Measurements from ENCODE around the gene SLC17A7. TPM values are rescaled to one million over a fixed set of nuclear protein-coding genes. Genes with fewer than 3 reads are reported as not detected.

The SLC17A7 gene
- total and polyA plus RNA-seq, 9 of the 15 experiments (the other 6 are each of a cell fraction or from before 2014, with no cell fraction given), result 1.1 to 15.7 (median 2.4) TPM

- Histone ChIP-seq H3K9ac (ENCODE audit: insufficient read depth in 1 of 2, low read depth in 2 of 2, low read length in 2 of 2) (no peak overlapping the region), H3K9me1 (ENCODE audit: control insufficient read depth, insufficient read depth, low read length) (no peaks in the 10 kb centered on the region), H3K4me3 (no peak overlapping the region), H3K4me2 (ENCODE audit: insufficient read depth, low read length) (no peak overlapping the region), H3K27me3 (ENCODE audit: control insufficient read depth in 2 of 2, insufficient read depth in 2 of 2, low read length in 2 of 2) (no peaks in the 10 kb centered on the region), H3K27ac (ENCODE audit: extremely low read depth, low read depth, low read length) (no peak overlapping the region), H4K20me1 (replicated peaks; ENCODE audit: control insufficient read depth, insufficient read depth, low read length) (no peaks in the 10 kb centered on the region), H2AFZ (ENCODE audit: low read depth, low read length) (no peak overlapping the region), H3K36me3 (ENCODE audit: control insufficient read depth, insufficient read depth, low read length) (no peaks in the 10 kb centered on the region; the same call in 2 of the 3 replicates), H3K79me2 (ENCODE audit: control insufficient read depth, insufficient read depth, low read length) (peaks cover 9% of the 10 kb centered on the region), H3K9me3 (replicated peaks; ENCODE audit: control insufficient read depth, insufficient read depth, low read depth, low read length) (no peaks in the 10 kb centered on the region), H3K4me1 (replicated peaks in 1 of 2; ENCODE audit: control insufficient read depth in 2 of 2, insufficient read depth in 2 of 2, low read length in 2 of 2) (peaks cover 32 to 69% of the 10 kb centered on the region in 2 experiments)
- intact Hi-C loops (cut with micrococcal nuclease), result no loop called here
- WGBS (ENCODE audit: insufficient coverage, low coverage, missing lambda C conversion rate), result 43% methylated on average over 17 of the region's 31 CpGs
- CTCF ChIA-PET (ENCODE audit: low intra/inter-chr PET ratio), result no interaction called here
- in situ Hi-C loops (cut with MboI), result no loop called here
- no TSS peak for BruUV-seq (replicated peaks)
- ATAC-seq, result no peak
- TF ChIP-seq TCFL5 (CRISPR knock-in tag; conservative IDR thresholded peaks at IDR 0.05), result no peak
- no peak for TF ChIP-seq NFIX (CRISPR knock-in tag; IDR thresholded peaks at IDR 0.05; ENCODE audit: low read depth)
- no peak for TF ChIP-seq TCF7L2 (IDR thresholded peaks at IDR 0.05; ENCODE audit: low read depth, low read length)
- no peak for TF ChIP-seq SP2 (IDR thresholded peaks at IDR 0.05; ENCODE audit: extremely low read depth, low read depth, low read length, poor library complexity, severe bottlenecking)
- TF ChIP-seq UBTF (IDR thresholded peaks at IDR 0.05; ENCODE audit: borderline replicate concordance in 1 of 2, low read depth in 2 of 2, low read length in 2 of 2), result no peak
- no peak for TF ChIP-seq TGIF2 (CRISPR knock-in tag; IDR thresholded peaks at IDR 0.05)
- no peak for TF ChIP-seq TAF7 (tag; IDR thresholded peaks at IDR 0.05)
- no peak for TF ChIP-seq STAT5B (CRISPR knock-in tag; IDR thresholded peaks at IDR 0.05)
- no peak for TF ChIP-seq ARID2 (IDR thresholded peaks at IDR 0.05)
- TF ChIP-seq STAT6 (CRISPR knock-in tag; IDR thresholded peaks at IDR 0.05), result no peak
- POLR2A ChIA-PET, result interaction anchor here (1.5 kb wide), 1 partner anchor 10 kb away, joined by 3 read pairs; no protein-coding TSS in a partner anchor
- FAIRE-seq, result no peak
- DNase-seq (ENCODE audit: extremely low read depth in 1 of 4, low spot score in 3 of 4), result no peak
These were observed 8.0 kb downstream of the SLC17A7 start for GRCh38 chr19:49433240-49433901.
